RWPE1 (cell line): ENCODE data around the gene BLVRB.

ENCODE experiments used
- CTCF ChIA-PET: fragments of 350-600 bp; sonication (Branson Sonifier 250); formaldehyde crosslinking; extraction: SDS; loops from one replicate; lab custom pipeline; 2021; lab: Yijun Ruan, JAX
- POLR2A ChIA-PET: fragments of 400-600 bp; formaldehyde crosslinking; extraction: SDS; loops from one replicate; lab custom pipeline; 2020; ENCODE audit warnings: antibody characterized with exemption; ENCODE audit not compliant: low non-redundant PET; lab: Yijun Ruan, JAX
- DNase-seq: peaks from one replicate; pipeline ENCODE4 v3.0.0; 2012; ENCODE audit warnings: low spot score
- H3K27ac ChIP-seq: fragments of 450-650 bp; 2 replicates; pipeline ENCODE4 v1.5.1; 2017
- CTCF ChIP-seq: fragments of 450-650 bp; conservative IDR thresholded peaks from 2 replicates; pipeline ENCODE4 v1.5.1; 2017; ENCODE audit warnings: low read depth, mild to moderate bottlenecking

Gene BLVRB

DNA sequence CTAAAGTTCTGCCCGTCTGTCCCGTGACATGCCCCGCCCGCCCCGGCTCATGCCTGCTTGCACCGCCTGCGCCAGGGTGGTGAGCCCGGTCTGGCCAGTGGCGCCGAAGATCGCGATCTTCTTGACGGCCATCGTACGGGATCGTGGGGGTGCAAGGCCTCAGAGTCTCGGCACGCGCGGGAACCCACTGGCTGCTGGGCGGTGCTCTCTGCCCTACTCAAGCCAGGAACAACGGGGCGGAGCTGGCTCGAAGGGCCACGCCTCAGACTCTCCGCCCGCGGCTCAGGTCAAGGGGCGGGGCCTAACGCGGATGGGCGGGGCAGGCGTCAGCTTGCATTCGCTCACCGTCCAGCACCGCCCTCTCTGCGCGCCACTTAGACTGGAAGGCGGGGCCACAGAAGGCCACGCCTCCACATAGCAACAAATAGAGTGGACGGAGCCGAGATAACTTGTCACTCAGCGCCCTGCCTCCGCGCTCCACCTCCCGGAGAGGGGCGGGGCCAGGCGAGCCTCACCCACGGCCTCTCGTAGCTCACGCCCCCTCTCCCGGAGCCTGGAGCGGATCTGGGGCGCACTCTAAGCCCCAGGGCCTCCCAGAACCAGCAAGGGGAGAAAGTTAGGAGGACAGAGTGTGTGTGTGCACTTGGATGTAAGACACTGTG, at the start of gene BLVRB:
Gene BLVRB (minus strand): TSS at position 189 of the 662 bp plus-strand sequence. CDS start 57 bp downstream, at position 132.
- no peak for TF ChIP-seq CTCF
- peak within 1 kb of the TSS; percentile 85 for H3K27ac ChIP-seq
- DNase-seq = peak; percentile 97
- POLR2A ChIA-PET = interaction anchor here (0.5 to 1.0 kb wide), 2 partner anchors 45 to 188 kb away, joined by 3 read pairs; no protein-coding TSS in a partner anchor
- CTCF ChIA-PET = interaction anchor here (0.5 to 1.2 kb wide), 5 partner anchors 16 to 160 kb away, joined by 3 to 4 read pairs (median 3); no protein-coding TSS in a partner anchor

GRCh38 chr19:40513741-40514315, 48.3 kb upstream of the BLVRB start:
- DNase-seq = no peak
- no peak for TF ChIP-seq CTCF
- no peak overlapping the region for H3K27ac ChIP-seq
- CTCF ChIA-PET = interaction anchor here (0.7 to 0.8 kb wide), 2 partner anchors 349 to 374 kb away, joined by 3 read pairs; no protein-coding TSS in a partner anchor
- POLR2A ChIA-PET = no interaction called here

DNA sequence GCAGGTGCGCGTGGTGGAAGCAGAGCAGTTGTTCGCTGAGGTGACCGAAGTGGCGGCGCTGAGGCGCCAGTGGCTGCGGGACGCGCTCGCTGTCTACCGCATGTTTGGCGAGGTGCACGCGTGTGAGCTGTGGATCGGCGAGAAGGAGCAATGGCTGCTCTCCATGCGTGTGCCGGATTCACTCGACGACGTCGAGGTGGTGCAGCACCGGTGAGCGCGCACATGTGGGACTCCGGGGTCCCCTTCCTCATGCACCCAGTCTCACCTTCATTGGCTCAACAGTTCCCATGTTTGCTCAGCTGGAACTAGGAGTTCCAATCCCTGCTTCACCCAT, 47.8 kb upstream of the BLVRB start:
- no peak overlapping the region for H3K27ac ChIP-seq
- no peak for TF ChIP-seq CTCF
- no peak for DNase-seq
- POLR2A ChIA-PET = no interaction called here
- CTCF ChIA-PET = interaction anchor here (0.7 to 0.9 kb wide), 3 partner anchors 11 to 373 kb away, joined by 3 read pairs; no protein-coding TSS in a partner anchor

GRCh38 chr19:40512473-40513344, 47.2 kb upstream of the BLVRB start:
- no peak overlapping the region for H3K27ac ChIP-seq
- TF ChIP-seq CTCF = no peak
- no peak for DNase-seq
- CTCF ChIA-PET = interaction anchor here (0.7 to 0.9 kb wide), 4 partner anchors 10 to 372 kb away, joined by 3 to 4 read pairs (median 3); no protein-coding TSS in a partner anchor
- POLR2A ChIA-PET = no interaction called here

DNA sequence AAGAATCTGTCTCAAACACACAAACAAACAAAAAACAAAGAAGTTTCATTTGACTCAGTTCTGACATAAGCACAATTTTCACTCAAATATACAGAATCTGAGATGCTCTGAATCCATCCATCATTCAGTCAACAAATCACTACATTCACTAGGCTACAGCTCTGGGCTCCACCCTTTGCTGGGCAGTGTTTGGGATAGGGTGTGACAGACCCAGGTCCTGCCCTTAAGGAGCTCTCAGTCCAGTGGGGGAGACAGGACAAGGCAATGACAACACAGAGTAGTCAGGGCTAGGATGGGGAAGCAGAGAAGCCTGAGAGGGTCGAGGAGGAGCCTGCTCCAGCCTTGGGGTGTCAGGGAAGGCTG, 46.5 kb upstream of the BLVRB start:
- no peak for TF ChIP-seq CTCF
- ChIA-PET CTCF (interaction anchor here (0.9 kb wide), 1 partner anchor 47 kb away, joined by 4 read pairs; no protein-coding TSS in a partner anchor), POLR2A (no interaction called here)
- no peak overlapping the region for H3K27ac ChIP-seq
- DNase-seq = no peak

DNA sequence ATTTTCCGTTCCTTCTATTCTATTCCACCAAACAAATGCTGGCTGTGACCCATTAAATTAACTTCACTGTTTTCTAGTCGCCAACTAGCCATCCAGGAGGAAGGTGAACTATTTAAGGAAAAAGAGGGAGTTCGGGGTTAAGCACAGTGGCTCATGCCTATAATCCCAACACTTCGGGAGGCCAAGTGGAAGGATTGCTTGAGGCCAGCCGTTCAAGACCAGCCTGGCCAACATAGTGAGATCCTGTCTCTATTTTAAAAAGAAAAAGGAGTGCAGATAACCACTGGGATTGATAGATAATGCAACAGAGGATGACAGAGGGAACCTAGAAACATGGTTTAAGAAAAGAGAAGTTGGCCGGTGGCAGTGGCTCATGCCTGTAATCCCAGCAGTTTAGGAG, 45.9 kb upstream of the BLVRB start:
- H3K27ac ChIP-seq = no peak overlapping the region
- no peak for DNase-seq
- ChIA-PET POLR2A (no interaction called here), CTCF (no interaction called here)
- no peak for TF ChIP-seq CTCF
